Hematopoietic multipotent progenitor cell treated with erythropoietin and hydrocortisone succinate and interleukin-3 and kit ligand, for 6 days (in vitro differentiated cells): ENCODE results near the gene TAF4.

Experiments
- DNase-seq: peaks from one replicate; pipeline ENCODE4 v3.0.0-alpha.2; 2015

Gene TAF4

DNA sequence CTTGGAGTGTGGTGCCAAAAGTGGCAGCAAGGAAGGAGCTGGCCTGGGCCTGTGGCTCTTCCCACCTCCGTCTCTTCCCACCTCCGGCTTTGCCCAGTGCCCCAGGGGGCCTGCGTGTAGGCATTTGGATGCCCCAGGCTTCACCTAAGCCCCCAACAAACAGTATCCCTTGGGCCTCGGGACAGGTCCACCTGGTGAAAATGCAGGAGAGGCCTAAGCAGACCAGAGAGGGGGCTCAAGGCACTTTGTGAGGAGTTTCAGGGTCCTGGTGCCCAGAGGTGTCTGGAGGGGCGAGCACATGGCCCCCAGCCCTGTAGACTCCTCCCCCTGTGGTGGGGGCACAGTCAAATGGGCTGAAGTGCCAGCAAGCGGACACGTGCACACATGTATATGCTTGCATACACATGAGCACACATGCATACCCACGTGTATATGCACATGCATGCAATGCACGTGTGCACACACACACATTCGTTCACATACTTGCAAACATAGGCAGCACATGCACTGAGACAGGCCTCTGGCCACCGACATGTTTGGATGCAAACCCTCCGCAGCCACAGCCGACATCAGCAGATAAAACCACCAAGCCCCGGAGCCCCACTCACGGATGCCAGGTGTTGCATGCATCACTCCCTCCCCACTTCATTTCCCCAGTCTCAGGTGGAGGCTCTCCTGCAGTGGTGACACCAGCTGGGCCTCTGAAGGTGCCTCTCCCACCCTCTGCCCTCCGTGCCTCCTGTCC lies 124.5 kb downstream of the TAF4 start:
- DNase-seq: no peak

DNA sequence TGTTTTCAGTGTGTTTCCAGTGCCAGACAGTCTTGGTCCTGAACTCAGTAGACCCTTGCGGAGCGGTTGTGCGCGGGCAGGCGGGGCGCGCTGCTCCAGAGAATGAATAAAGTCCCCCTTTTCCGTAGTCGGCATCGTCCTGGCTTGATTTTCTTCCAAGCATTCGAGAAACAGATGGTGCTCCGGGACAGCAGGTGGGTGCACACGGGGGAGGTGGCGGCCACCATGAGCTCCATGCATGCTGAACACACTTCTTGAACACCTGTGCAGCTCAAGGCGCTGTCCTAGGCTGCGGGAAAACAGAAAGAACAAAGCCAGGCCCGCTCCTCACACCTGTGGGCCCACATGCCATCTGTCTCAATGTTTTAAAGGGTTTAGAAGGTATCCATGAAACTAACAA lies 125.2 kb downstream of the TAF4 start:
- DNase-seq: no peak

DNA sequence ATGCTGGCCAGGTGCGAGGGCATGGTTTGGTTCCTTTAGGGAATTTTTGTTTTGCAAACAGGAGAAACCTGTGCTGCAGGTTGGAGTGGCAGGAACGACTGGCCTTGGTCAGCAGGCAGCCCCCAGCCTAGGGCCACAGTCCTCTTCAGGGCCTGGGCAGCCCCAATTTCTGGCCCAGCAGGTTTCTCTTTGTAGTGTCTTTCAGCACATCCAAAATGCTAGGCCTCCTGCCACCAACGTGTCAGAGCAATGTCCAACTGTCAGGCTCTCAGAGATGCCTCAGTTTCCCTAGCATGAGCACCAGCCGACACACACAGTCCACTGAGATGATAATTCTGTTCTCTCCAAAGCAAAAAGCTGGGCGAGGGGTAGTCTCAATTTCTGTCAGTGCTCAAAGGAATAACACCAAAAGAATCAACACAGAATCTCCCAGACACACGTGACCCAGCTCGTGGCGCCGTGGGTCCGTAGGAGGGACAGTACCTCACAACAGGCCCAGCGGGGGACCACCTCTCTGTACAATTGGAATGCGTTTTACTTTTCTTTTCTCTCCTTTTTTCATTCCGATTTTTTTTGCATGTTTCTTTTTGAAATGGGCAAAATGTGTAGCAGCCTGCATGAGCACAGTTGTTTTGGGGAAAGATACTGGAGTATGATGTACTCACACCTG lies 125.9 kb downstream of the TAF4 start:
- no peak for DNase-seq

DNA sequence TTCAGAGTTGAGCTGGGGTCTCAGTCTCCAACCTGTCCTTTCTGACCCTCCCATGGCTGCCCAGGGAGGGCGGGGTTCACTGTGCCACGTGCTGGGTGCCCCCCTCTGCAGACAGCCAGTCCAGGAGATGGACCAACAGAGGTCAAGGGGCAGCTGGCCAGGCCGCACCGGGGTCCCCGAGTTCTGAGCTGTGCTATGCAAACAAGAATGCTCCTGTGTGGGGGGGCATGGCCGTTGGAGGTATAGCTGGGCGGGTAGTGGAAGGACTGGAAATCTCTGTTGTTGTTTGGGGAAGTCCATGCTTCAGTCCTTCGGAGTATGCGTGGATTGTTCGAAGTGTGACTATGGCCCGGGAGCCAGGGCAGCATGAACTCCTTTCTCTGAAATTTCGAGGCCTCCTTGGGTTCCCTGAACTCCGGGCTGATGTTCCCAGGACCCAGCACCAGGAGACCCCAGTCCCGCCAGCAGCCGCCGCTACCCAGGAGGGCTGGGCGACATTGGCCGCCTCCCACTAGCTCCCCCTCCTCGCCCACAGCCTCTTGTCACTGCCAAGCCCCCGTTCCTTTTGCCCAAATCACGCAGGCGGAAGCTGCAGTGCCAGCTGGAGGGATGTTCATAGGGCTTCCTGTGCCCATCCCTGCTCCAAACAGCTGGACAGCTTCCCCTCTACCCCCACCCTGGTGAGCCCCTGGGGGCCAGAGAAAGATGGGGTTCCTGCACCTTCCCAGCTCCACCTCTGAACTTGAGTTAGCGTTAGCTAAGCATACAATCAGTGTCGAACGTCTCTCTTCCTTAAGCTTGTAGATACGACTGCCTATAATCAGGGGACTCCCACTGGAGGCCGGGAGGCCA lies 126.6 kb downstream of the TAF4 start:
- no peak for DNase-seq

DNA sequence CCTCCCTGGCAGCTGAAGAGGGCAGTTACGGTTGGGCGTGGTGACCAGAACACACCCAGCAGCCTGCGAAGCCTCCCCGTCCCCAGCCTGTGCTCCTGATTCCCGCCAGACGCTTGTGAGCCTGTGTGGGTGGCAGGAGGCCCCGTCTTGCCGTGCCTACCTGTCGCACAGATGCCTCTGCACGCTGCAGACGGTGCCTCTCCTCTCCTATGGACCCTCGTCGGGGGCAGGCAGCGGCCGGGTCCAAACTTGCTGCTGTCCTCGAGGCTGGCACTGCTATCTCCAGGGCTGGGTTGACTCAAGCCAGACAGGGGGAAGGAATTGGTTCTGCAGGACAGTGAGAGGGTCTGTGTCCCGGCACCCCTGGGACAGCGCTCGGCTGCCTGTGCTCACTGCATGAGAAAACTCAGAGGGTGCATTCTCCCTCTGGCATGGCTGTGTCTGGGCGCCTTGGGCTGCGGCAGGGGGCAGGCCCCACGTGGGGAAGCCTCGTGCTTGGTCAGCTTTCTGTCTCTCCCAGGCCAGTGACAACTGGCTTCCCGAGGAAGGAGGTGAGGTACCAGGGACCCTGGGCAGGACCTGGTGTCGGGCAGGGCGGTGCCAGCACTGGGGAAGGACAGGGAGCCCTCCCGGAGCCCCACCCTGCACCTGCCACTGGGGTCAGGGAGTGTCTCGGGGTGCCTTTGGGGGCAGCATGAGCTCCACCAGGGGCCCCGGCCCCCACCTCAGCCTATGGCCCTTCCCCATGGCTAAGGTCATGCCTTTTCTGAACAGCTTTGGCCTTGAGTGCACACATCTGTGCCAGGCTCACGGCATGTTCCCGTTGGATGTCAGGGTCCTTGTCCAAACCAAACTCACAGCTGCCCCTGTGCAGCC lies 127.5 kb downstream of the TAF4 start:
- no peak for DNase-seq

DNA sequence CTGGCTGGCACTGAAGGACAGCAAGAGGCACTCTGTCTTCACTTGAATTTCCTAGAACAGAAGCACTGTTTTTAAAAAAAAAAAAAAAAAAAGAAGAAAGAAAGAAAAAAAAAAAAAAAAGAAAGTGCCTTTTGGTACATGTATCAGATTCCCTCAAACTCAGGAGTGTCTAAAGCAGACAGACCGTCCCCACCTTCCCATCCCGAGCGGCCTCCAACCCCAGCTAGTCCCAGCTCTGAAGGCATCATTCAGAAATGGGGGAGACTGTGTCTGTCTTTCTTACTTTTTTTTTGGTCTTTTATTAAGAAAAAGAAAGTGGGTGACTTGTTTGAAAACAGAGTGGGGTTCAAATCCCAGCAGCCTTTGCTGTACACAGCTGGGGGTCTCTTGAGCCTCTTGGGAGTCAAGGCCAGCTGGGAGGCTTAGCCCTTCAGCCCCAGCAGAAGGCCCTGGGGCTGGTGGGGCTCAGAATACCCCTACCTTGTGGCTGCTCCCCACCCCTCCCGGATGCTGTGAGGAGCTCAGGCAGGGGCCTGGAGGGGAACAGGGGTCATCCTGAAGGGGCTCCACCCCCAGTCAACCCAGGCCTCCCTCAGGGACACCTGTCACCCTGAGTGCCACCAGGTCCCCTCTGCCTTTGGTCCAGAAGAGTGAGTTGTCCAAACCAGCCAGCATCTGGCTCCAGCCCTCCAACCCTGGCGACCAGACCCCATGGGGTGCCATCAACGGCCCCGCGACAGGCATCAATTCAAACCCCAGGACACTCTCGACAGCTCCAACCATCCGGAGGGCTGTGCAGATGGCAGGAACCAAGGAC lies 128.3 kb downstream of the TAF4 start:
- DNase-seq: no peak

DNA sequence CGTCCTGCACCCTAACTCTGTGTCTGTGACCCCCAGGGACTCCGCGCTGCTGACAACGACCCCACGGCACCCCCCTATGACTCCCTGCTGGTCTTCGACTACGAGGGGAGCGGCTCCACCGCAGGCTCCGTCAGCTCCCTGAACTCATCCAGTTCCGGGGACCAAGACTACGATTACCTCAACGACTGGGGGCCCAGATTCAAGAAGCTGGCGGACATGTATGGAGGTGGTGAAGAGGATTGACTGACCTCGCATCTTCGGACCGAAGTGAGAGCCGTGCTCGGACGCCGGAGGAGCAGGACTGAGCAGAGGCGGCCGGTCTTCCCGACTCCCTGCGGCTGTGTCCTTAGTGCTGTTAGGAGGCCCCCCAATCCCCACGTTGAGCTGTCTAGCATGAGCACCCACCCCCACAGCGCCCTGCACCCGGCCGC lies 129.0 kb downstream of the TAF4 start:
- no peak for DNase-seq

DNA sequence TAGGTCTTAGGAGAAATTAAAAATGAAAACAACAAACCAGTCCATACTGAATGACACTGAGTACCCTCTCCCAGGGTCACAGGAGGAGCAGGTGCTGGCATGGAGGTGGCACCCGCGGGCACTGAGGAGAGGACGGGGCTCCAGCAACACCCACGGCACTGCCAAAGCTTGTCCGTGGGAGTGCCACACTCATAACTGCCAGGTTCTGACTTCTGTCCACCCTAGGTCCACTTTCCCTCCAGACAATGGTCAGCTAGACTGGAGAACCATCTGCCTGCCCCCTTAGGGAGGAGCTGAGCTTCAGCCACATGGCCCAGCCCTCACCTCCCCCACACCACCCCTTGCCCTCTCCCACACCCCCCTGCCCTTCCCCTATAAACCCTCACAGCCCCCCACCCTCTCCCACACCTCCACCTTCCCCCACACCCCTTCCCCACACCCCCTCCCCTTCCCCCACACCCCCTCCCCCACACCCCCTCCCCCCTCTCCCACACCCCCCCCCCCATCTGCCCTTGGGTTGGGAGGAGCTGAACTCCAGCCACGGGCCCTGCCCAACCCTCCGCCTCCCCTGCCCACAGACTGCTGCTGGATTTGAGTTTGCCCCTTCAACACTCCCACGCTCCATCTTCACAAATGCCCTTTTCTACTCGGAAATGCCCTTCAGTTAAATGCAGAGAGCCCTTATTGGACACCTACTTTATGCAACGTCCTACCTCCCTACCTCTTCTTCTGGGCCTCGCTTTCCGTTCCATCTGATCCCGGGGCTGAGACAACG lies 129.6 kb downstream of the TAF4 start:
- DNase-seq: no peak

DNA sequence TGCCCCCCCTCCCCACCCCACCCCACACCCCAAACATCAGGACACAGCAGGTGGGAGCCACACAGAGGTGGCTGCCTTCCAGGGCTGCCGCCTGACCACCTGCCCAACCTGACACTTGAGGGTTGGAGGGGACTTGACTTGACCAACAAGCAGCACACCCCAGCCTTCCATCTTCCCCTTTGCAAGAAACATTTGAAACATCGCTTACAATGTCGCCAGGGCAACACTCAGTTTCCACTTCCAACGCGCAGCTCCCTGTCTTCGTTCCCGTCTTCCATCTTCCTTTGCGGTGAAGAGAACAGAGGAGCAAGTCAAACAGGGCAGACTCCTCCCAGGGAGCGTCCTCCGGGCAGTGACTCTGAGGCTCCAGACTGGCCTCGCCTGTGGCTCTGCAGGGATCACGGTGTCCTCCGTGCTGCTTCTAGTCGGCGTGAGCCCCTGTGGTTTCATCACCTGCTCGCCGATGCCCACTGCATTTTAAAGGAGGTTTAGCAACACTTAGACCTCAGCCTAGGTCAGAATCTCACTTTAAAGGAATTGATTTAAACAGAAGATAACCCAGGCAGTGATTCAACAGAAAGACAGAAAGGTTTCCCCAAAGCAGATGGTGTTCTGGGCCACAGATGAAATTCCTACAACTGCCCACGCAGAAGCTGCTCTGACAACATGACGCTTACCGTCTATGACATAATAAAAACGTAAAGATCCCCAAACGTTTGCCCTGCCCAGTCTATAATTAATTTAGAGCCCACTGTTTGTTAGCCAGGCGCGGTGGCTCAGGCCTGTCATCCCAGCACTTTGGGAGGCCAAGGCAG lies 130.8 kb downstream of the TAF4 start:
- no peak for DNase-seq

DNA sequence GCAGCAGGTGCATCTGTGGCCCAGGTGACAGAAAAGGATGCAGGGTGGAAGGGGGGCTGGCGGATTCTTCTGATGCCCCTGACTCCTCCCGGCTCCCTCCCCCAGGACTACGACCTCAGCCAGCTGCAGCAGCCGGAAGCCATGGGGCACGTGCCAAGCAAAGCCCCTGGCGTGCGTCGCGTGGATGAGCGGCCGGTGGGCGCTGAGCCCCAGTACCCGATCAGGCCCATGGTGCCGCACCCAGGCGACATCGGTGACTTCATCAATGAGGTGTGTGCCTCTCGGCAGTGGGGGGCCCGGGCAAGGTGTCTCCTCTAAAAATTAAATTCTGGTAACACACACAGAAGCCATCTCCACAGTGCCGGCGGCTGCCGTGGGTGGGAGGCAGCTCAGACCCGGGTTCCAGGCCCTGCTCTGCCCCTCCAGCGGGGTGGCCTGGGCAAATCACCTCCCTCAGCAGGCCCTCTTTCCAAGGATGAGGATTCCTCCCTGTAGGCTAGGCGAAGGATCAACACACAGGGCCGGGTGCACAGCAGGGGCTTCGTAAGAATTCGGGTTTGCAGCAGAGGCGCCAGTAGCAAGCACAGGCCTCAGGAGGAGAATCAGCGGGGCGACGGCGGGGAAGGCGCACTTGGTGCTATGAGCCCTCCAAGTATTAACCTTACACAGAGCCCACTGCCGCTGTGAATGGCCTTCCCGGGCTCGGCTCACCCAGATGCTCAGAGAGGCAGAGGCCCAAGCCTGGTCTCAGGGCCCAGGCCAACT lies 131.5 kb downstream of the TAF4 start:
- no peak for DNase-seq

DNA sequence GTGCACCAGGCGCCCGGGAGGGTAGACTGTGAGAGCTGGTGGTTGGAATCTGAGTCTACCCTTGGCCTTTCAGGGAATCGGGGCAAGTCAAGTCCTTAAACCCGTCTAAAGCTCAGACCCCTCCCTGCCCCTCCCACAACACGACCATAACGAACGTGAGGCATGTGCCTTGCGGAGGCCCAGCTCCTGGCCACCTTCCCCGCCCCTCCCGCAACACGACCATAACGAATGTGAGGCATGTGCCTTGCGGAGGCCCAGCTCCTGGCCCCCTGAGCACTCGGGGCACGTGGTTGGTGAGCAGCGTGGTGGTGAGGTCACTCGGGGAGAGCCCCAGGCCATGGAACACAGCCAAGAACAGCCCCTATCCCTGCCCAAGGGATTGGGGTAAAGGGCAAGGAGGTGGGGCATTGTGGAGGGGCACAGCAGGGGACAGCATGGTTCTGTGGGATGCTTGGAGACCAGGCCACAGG lies 132.2 kb downstream of the TAF4 start:
- no peak for DNase-seq

DNA sequence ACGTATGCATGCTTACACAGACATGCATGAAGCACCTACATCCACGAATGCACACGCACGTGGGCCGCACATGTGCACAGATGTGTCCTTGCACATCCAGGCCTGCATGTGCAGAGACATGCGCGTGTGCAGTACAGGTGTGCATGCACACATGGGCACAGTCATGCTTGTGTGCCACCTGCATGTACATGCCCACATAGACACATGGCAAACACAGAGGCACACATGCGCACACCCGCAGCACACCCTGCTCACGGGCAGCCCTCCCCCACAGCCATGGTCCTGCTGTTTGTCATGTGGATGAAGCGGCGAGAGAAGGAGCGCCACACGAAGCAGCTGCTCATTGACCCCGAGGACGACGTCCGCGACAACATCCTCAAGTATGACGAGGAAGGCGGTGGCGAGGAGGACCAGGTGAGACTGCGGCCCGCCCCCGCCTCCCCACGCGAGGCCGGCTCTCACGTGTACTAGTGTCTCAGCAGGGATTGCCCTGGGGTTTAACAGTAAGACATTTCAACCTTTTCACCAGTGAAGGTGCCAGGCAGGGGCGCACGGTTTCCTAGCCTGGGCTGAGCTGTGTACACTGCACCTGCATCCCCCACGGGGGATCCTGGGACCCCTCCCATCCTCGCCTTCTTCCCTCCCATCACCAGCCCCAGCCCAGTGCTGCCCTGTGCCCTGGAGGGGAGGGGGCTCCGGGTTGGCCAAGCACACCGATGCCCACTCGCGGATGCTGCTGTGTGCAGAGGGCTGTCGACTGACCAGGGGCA lies 132.8 kb downstream of the TAF4 start:
- no peak for DNase-seq

DNA sequence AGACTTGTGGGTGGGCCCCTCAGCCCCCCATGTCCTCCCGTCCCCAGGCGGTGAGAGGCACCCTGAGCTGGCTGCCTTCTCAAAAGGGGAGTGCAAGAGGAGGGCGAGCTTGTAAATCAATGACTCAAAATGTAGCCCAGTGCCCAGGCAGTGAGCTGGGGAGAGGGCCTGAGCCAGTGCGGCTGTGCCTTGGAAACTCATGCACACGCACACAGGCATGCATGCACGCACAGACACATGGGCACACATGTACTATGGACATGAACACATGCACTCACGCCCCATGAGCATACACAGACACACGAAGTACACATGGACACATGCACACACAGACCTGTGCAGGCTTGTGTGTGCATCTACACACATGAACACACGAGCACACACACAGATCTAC lies 133.5 kb downstream of the TAF4 start:
- DNase-seq: no peak

DNA sequence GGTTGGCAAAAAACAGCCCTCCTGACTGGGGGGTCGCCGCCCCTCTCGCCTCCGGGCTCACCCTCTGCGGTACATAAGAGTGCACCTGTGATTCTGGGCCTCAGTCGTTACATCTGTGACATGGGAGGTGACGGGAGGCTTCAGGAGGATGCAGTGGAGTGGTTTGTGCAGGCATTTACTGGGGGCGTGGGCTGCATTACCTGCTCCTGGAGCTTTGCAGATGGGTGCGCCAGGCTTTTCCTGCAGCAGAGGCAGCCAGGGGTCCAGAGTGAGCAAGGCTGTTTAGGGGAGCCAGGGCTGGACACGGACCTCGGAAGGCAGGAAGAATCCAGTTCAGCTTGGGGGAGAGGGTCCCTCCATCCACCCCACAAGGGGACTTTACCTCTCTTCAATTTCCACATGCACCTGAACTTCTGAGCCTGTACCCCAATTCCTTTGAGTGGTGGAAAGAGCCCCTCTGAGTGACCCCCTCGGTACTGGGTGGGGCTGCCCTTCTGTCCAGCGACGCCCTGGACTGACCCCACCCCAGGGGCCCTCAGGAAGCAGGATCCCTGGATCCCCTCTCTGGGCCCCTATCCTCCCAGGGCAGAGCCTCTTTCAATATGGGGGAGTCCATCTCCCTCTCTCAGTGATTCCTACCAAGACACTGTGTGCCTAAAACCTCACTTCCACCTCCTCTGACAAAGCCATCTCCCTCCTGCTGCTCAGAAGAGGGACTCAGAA lies 134.0 kb downstream of the TAF4 start:
- no peak for DNase-seq

DNA sequence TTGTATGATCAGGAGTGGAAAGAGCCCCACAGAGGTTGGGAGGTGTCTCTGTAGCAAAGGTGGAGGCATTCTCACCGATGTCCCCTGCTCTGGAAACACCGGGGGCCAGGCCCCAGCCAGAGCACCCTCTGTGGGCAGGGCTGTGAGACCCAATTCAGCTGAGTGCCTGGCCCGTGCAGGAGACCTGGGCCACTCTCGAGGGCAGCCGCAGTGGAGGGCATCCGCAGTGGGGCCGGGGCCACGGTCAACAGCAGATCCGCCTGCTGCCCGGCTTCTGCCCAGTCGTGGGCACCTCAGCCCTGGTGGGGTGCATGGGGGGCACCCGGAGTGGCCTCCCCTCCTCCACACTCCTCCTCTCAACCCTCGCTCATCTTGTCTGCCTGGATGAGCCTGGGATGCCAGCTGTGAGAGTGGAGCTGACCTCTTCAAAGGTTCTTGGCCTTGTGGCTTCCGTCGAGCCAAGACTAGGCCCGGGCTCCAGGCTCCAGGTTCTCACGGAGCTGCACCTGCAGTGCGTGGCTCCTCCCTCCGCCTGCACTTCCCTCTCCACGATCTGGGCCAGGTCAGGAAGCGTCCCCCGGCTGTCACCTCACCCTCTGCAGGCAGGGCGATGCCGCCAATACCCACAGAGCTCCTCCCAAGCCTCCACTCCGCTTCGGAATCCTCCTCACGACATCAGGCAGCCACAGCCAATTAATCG lies 134.8 kb downstream of the TAF4 start:
- no peak for DNase-seq

DNA sequence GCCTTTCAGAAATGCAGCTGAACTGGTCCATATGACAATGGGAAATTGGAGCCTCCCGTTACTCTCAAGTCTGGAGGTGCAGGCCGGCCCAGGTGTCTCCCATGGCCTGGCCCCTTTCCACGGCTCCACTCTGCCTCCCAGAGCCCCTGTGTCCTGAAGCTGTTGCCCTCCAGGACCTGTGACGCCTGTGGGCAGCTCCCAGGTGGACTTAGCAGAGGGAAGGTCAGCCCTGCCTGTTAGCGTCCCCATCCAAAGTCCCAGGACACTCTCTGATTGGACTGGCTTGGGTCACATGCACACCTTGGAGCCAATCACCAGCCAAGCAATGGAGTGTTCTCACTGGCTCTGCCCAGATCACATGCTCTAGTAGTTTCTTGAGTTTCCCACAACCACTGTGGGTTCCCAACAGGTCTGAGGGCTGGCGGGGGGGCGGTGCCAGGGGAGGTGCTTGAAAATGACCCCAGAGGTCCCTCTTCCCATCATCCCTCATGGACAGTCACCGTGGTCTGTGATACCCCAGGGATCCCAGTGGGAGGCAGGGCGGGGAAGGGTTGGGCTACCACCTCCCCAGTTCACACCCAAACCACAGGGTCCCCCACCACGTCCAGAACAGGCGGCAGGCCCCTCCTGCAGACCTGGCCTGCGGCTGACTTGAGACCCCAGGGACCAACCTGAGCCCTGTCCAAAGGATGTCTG lies 135.6 kb downstream of the TAF4 start:
- no peak for DNase-seq
